B cell (primary cell): Measurements from ENCODE around the gene DDX27. TPM values are rescaled to one million over a fixed set of nuclear protein-coding genes. Genes with fewer than 3 reads are reported as not detected.

Experiments used
- ATAC-seq: fragments of 200-7000 bp; cut with Tn5 transposase; one replicate; pipeline ENCODE4 v1.10.0; 2021; ENCODE audit warnings: low read depth, mild to moderate bottlenecking, moderate number of reproducible peaks, moderate library complexity
- CTCF ChIA-PET: fragments of 350-600 bp; sonication (Branson Sonifier 250); formaldehyde crosslinking; loops from one replicate; lab custom pipeline; 2021; ENCODE audit warnings: antibody characterized with exemption, inconsistent platforms; lab: Charles Lee
- POLR2A ChIA-PET: fragments of 350-600 bp; sonication (Branson Sonifier 250); formaldehyde crosslinking; loops from one replicate; lab custom pipeline; 2021; ENCODE audit warnings: antibody characterized with exemption; lab: Charles Lee
- DNase-seq: peaks from one replicate; pipeline ENCODE4 v3.0.0; 2013
- H2AFZ ChIP-seq: 2 replicates; pipeline ENCODE4 v1.6.1; 2012; ENCODE audit warnings: mild to moderate bottlenecking, low read depth, low read length; ENCODE audit not compliant: insufficient read depth, poor library complexity, severe bottlenecking
- H3K27ac ChIP-seq, 2 donors: 1 replicate in 1 of 2; 2 replicates in 1 of 2; pipeline ENCODE4 v1.5.1; 2012 to 2013; ENCODE audit warnings: low read length in 2 of 2, mild to moderate bottlenecking in 2 of 2, moderate library complexity in 1 of 2
- H3K27me3 ChIP-seq, 4 experiments: fragments of 200-600 bp in 1 of 4; sonication (generic) in 1 of 4; replicated peaks in 1 of 4; 1 replicate in 2 of 4; 2 replicates in 2 of 4; pipeline versions ENCODE4 v1.6.1 to v1.7.0; 2013 to 2016; ENCODE audit warnings: low read length in 3 of 4, mild to moderate bottlenecking in 2 of 4, mixed read lengths in 1 of 4, moderate library complexity in 1 of 4; ENCODE audit not compliant: insufficient read depth in 4 of 4, control insufficient read depth in 3 of 4; ENCODE audit errors: control extremely low read depth in 1 of 4
- H3K36me3 ChIP-seq, 2 experiments: replicated peaks in 1 of 2; 1 replicate in 1 of 2; 2 replicates in 1 of 2; pipeline versions ENCODE4 v1.6.1 to v1.7.1; 2013; ENCODE audit warnings: low read length in 1 of 2; ENCODE audit not compliant: insufficient read depth in 2 of 2, control insufficient read depth in 1 of 2; ENCODE audit errors: control extremely low read depth in 1 of 2, extremely low read depth in 1 of 2
- H3K4me1 ChIP-seq, 2 donors: fragments of 200-600 bp in 1 of 2; sonication (generic) in 1 of 2; 1 replicate in 1 of 2; 2 replicates in 1 of 2; pipeline versions ENCODE4 v1.5.1 to v1.6.1; 2013 to 2017; ENCODE audit warnings: low read length in 2 of 2; ENCODE audit not compliant: control insufficient read depth in 2 of 2, insufficient read depth in 2 of 2
- H3K4me2 ChIP-seq: replicated peaks from 2 replicates; pipeline ENCODE3; 2012; ENCODE audit warnings: mild to moderate bottlenecking, low read depth, low read length; ENCODE audit not compliant: poor library complexity, severe bottlenecking
- H3K4me3 ChIP-seq, 5 experiments: fragments of 200-600 bp in 1 of 5; sonication (generic) in 1 of 5; 1 replicate in 3 of 5; 2 replicates in 2 of 5; pipeline versions ENCODE4 v1.5.1 to v1.7.0; 2011 to 2016; ENCODE audit warnings: low read length in 4 of 5, mild to moderate bottlenecking in 4 of 5, low read depth in 2 of 5, control low read depth in 1 of 5, moderate library complexity in 1 of 5; ENCODE audit not compliant: insufficient read depth in 1 of 5; ENCODE audit errors: control extremely low read depth in 1 of 5, extremely low read depth in 1 of 5
- H3K79me2 ChIP-seq: fragments of 200-600 bp; sonication (generic); one replicate; pipeline ENCODE4 v1.6.0; 2016; ENCODE audit warnings: low read length; ENCODE audit not compliant: control insufficient read depth, insufficient read depth
- H3K9ac ChIP-seq: fragments of 200-600 bp; sonication (generic); 2 replicates; pipeline ENCODE4 v1.6.1; 2017; ENCODE audit warnings: mild to moderate bottlenecking, low read length, moderate library complexity
- H3K9me3 ChIP-seq, 3 donors: one replicate each; pipeline versions ENCODE4 v1.6.1 to v1.7.1; 2013; ENCODE audit warnings: low read length in 2 of 3; ENCODE audit not compliant: control insufficient read depth in 2 of 3, insufficient read depth in 1 of 3; ENCODE audit errors: control extremely low read depth in 1 of 3
- H4K20me1 ChIP-seq: 2 replicates; pipeline ENCODE4 v1.6.0; 2012; ENCODE audit warnings: mild to moderate bottlenecking, low read length; ENCODE audit not compliant: insufficient read depth, control insufficient read depth, poor library complexity, severe bottlenecking
- H3K27ac Mint-ChIP-seq: one replicate; pipeline ENCODE4 v1.8.0; 2021; ENCODE audit warnings: mixed read lengths
- H3K27me3 Mint-ChIP-seq: one replicate; pipeline ENCODE4 v1.8.0; 2021; ENCODE audit warnings: mixed read lengths
- H3K4me1 Mint-ChIP-seq: one replicate; pipeline ENCODE4 v1.8.0; 2021; ENCODE audit warnings: mixed read lengths
- H3K4me3 Mint-ChIP-seq: one replicate; pipeline ENCODE4 v1.8.0; 2021; ENCODE audit warnings: mixed read lengths
- H3K9me3 Mint-ChIP-seq: one replicate; pipeline ENCODE4 v1.8.0; 2022; ENCODE audit warnings: mixed read lengths; ENCODE audit not compliant: insufficient read depth
- CTCF ChIP-seq: fragments of 200-600 bp; IDR thresholded peaks from one replicate; pipeline ENCODE4 v1.8.0; 2022; ENCODE audit warnings: antibody characterized with exemption, mild to moderate bottlenecking
- EZH2 ChIP-seq: IDR thresholded peaks from 2 replicates; pipeline ENCODE4 v1.6.1; 2012; ENCODE audit warnings: borderline replicate concordance, low read depth, mild to moderate bottlenecking, moderate library complexity, low read length; ENCODE audit not compliant: insufficient read depth, poor library complexity, severe bottlenecking
- WGBS: methylation state at CpG from one replicate; pipeline ENCODE4 v1.1.5; 2013; ENCODE audit warnings: missing lambda C conversion rate; ENCODE audit not compliant: insufficient coverage; 5-methylcytosine and 5-hydroxymethylcytosine counted together
- intact Hi-C: fragments of 100-400 bp; cut with micrococcal nuclease; formaldehyde crosslinking; loops from one replicate; pipeline ENCODE4 v1.10.0; 2022
- polyA plus RNA-seq: library from polyadenylated mRNA; depleted of rRNA; stranded (reverse); fragments of >200 nt; gene quantifications from 2 replicates; pipeline ENCODE4 v1.2.3, GENCODE V29; 2012
- total RNA-seq, 2 donors: library from RNA; stranded (reverse); fragments of 120-200 nt in 1 of 2; gene quantifications; 1 replicate in 1 of 2; 2 replicates in 1 of 2; pipeline versions ENCODE4 v1.2.3 to v1.2.4, GENCODE V29; 2013 to 2022

DDX27 gene
- total and polyA plus RNA-seq, 2 donors (not counting 1 experiment from before 2014, with no cell fraction given), result 55.0 to 74.6 TPM

GRCh38 chr20:49234831-49235230, 15.6 kb downstream of the DDX27 start:
- H3K79me2 ChIP-seq, result peaks cover 36% of the 10 kb centered on the region
- no peaks in the 10 kb centered on the region for H3K27me3 Mint-ChIP-seq
- peaks cover 7% of the 10 kb centered on the region for H4K20me1 ChIP-seq

GRCh38 chr20:49236301-49236700, 17.1 kb downstream of the DDX27 start:
- Histone ChIP-seq H3K9me3 (no peaks in the 10 kb centered on the region), H2AFZ (no peak overlapping the region), H3K36me3 (peaks cover 1 to 92% of the 10 kb centered on the region in 2 experiments), H4K20me1 (peaks cover 6% of the 10 kb centered on the region), H3K27me3 (no peaks in the 10 kb centered on the region), H3K4me2 (no peak overlapping the region), H3K27ac (no peak overlapping the region), H3K9ac (no peak overlapping the region), H3K79me2 (peaks cover 31% of the 10 kb centered on the region), H3K4me3 (no peak overlapping the region), H3K4me1 (peaks cover 1 to 5% of the 10 kb centered on the region in 2 donors)
- WGBS, result 97% methylated on average over 6 of the region's 9 CpGs
- Mint-ChIP-seq H3K4me1 (peaks cover 2% of the 10 kb centered on the region), H3K27me3 (no peaks in the 10 kb centered on the region), H3K4me3 (no peak overlapping the region), H3K9me3 (no peaks in the 10 kb centered on the region), H3K27ac (no peak overlapping the region)
- DNase-seq (no peak), ATAC-seq (no peak)
- intact Hi-C loops, result no loop called here
- CTCF ChIA-PET, result interaction anchor here (1.7 to 2.2 kb wide), 3 partner anchors 9 to 104 kb away, joined by 3 to 7 read pairs (median 4); no protein-coding TSS in a partner anchor
- POLR2A ChIA-PET, result no interaction called here
- TF ChIP-seq EZH2 (no peak), CTCF (no peak)

More at GRCh38 chr20:49234831-49235230, 15.6 kb downstream of the DDX27 start:
- Histone ChIP-seq H3K9me3 (no peaks in the 10 kb centered on the region), H3K36me3 (peaks cover 1 to 94% of the 10 kb centered on the region in 2 experiments), H2AFZ (no peak overlapping the region), H3K27ac (no peak overlapping the region), H3K27me3 (no peaks in the 10 kb centered on the region), H3K4me1 (peaks cover 14 to 20% of the 10 kb centered on the region in 2 donors), H3K9ac (no peak overlapping the region), H3K4me2 (no peak overlapping the region), H3K4me3 (no peak overlapping the region)
- Mint-ChIP-seq H3K4me3 (no peak overlapping the region), H3K27ac (no peak overlapping the region), H3K9me3 (no peaks in the 10 kb centered on the region), H3K4me1 (peaks cover 16% of the 10 kb centered on the region)
- DNase-seq (no peak), ATAC-seq (no peak)
- POLR2A ChIA-PET, result no interaction called here
- CTCF ChIA-PET, result interaction anchor here (2.2 kb wide), 1 partner anchor 11 kb away, joined by 7 read pairs; no protein-coding TSS in a partner anchor
- TF ChIP-seq EZH2 (no peak), CTCF (no peak)
- intact Hi-C loops, result no loop called here
- WGBS, result 97% methylated on average over 6 of the region's 6 CpGs
